ENCODE results near the gene PRR12.

The PRR12 gene

GRCh38 chr19:49590971-49591730 lies at the start of gene PRR12:
Gene PRR12 (plus strand): TSS chr19:49591182. CDS start chr19:49591655, 473 bp downstream.
- peak; percentile 64 for DNase-seq (ENCODE audit: low read depth)

GRCh38 chr19:49541914-49542313 lies 49.1 kb upstream of the PRR12 start:
- no peak for DNase-seq (ENCODE audit: low read depth)

GRCh38 chr19:49542446-49542845 lies 48.5 kb upstream of the PRR12 start:
- DNase-seq (ENCODE audit: low read depth), result no peak

GRCh38 chr19:49543032-49543431 lies 48.0 kb upstream of the PRR12 start:
- no peak for DNase-seq (ENCODE audit: low read depth)

GRCh38 chr19:49544154-49544553 lies 46.8 kb upstream of the PRR12 start:
- no peak for DNase-seq (ENCODE audit: low read depth)

- no peak for DNase-seq (ENCODE audit: low read depth)
Observed at GRCh38 chr19:49546825-49547565, 44.0 kb upstream of the PRR12 start.

- no peak for DNase-seq (ENCODE audit: low read depth)
Observed at GRCh38 chr19:49549045-49549444, 41.9 kb upstream of the PRR12 start.

- DNase-seq (ENCODE audit: low read depth), result no peak
Observed at GRCh38 chr19:49551531-49551930, 39.5 kb upstream of the PRR12 start.

GRCh38 chr19:49552749-49553148 lies 38.2 kb upstream of the PRR12 start:
- DNase-seq (ENCODE audit: low read depth), result no peak

GRCh38 chr19:49553451-49554271 lies 37.3 kb upstream of the PRR12 start:
- DNase-seq (ENCODE audit: low read depth), result no peak

- DNase-seq (ENCODE audit: low read depth), result no peak
Observed at GRCh38 chr19:49554701-49555181, 36.2 kb upstream of the PRR12 start.

- DNase-seq (ENCODE audit: low read depth), result no peak
Observed at GRCh38 chr19:49555600-49556411, 35.2 kb upstream of the PRR12 start.

GRCh38 chr19:49556412-49557398 lies 34.3 kb upstream of the PRR12 start:
- DNase-seq (ENCODE audit: low read depth), result no peak

GRCh38 chr19:49557641-49558325 lies 33.2 kb upstream of the PRR12 start:
- no peak for DNase-seq (ENCODE audit: low read depth)

GRCh38 chr19:49558591-49558990 lies 32.4 kb upstream of the PRR12 start:
- no peak for DNase-seq (ENCODE audit: low read depth)

GRCh38 chr19:49559443-49559842 lies 31.5 kb upstream of the PRR12 start:
- DNase-seq (ENCODE audit: low read depth), result no peak

GRCh38 chr19:49559928-49560327 lies 31.1 kb upstream of the PRR12 start:
- no peak for DNase-seq (ENCODE audit: low read depth)

- DNase-seq (ENCODE audit: low read depth), result no peak
Observed at GRCh38 chr19:49560358-49560900, 30.6 kb upstream of the PRR12 start.

GRCh38 chr19:49564616-49565045 lies 26.4 kb upstream of the PRR12 start:
- no peak for DNase-seq (ENCODE audit: low read depth)

Data from stimulated activated CD8-positive, alpha-beta memory T cell treated with anti-CD3 and anti-CD28 coated beads, Interleukin-4, amount 100 ng/mL, for 24 hours (primary cell).